Measurements from ENCODE around the gene NSUN5. TPM values are rescaled to one million over a fixed set of nuclear protein-coding genes. Genes with fewer than 3 reads are reported as not detected.
"Not testable (repeated sequence)": the region's sequence is repeated elsewhere in the genome, so short reads cannot be mapped to it uniquely, and the experiment has no call there.

Gene NSUN5
- total RNA-seq, 1 donor from 2014 or later = 39.8 TPM

DNA sequence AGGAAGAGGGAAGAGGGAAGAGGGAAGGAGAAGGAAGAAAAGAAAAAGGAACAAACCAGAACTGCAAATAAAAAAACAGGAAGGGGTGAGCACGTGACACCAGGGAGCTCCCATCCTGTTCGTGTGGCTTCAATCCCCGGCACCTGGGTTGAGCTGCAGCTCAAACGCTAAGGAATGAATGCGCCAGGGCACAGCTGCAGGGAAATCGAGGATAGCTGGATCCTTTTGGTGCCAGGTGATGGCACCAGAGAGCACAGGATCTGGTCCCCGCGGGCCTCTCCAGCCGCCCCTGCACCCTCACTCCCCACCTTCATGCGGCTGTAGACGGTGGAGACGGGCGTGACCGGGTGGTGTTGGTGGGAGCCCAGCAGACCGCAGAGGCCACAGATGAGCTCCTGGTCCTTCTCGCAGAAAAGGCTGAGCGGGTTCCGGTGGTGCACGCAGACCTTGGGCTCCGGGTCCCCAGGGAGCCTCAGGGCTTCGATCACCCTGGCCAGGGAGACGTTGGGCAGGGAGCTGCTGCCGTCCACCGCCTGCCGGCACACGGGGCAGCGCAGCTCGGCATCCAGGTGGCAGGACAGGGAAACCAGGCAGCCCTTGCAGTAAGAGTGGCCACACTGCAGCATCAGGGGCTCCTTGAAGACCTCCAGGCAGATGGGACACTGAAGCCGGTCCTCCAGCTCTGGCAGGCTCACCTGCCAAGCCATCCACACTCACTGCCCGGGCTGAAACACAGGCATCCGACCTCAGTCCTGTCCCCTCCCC, 15.6 kb upstream of the NSUN5 start:
- peak; percentile 61 for TF ChIP-seq CTCF (conservative IDR thresholded peaks at IDR 0.05; ENCODE audit: low read depth, low read length)
- not testable (repeated sequence) for DNase-seq (ENCODE audit: low read depth)
- H3K4me3 ChIP-seq (ENCODE audit: low read depth, low read length) = peak overlapping the region; percentile 4

DNA sequence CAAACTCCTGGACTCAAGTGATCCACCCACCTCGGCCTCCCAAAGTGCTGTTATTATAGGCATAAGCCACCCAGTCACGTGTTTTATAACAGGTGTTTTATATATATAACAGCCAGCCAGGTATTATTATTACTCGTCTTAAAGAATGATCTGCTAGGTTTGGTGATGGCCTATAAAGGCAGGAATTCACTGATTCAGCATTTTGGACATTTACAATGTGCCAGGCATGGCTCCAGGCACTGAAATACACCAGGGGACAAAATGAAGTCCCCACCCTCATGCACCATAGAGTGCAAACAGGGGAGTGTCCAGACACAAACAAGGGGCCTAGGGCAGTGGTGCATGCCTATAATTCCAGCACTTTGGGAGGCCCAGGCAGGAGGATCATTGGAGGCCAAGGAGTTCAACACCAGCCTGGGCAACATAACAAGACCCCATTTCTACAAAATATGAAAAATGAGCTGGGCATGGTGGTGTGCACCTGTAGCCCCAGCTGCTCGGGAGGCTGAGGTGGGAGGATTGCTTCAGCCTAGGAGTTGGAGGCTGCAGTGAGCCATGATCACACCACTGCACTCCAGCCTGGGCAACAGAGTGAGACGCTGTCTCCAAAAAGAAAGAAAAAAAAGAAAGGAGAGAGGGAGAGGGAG, 14.9 kb upstream of the NSUN5 start:
- not testable (repeated sequence) for H3K4me3 ChIP-seq (ENCODE audit: low read depth, low read length); DNase-seq (ENCODE audit: low read depth)

GRCh38 chr7:73320009-73320408, 11.4 kb upstream of the NSUN5 start:
- H3K4me3 ChIP-seq (ENCODE audit: low read depth, low read length); DNase-seq (ENCODE audit: low read depth): not testable (repeated sequence)

DNA sequence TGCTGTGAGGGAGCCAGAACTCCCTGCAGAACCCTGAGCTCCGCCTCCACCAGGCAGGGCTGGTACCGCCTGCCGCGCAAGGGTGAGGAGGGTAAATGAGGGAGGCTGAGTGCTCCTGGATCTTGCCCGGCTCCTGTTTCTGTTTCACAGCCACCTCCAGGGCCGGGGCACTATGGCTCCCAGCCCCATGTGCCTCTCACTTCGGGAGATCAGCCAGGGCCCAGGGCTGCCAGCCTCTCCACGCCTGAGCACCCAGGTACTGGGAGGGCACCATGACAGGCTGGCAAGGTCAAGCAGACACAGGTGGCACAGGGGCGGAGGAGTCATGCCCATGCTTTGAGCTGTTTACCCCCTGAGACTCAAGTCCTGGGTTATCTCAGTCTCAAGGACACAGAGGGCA, 10.9 kb upstream of the NSUN5 start:
- DNase-seq (ENCODE audit: low read depth); H3K4me3 ChIP-seq (ENCODE audit: low read depth, low read length): not testable (repeated sequence)

GRCh38 chr7:73318656-73319204, 10.1 kb upstream of the NSUN5 start:
- DNase-seq (ENCODE audit: low read depth); H3K4me3 ChIP-seq (ENCODE audit: low read depth, low read length): not testable (repeated sequence)

DNA sequence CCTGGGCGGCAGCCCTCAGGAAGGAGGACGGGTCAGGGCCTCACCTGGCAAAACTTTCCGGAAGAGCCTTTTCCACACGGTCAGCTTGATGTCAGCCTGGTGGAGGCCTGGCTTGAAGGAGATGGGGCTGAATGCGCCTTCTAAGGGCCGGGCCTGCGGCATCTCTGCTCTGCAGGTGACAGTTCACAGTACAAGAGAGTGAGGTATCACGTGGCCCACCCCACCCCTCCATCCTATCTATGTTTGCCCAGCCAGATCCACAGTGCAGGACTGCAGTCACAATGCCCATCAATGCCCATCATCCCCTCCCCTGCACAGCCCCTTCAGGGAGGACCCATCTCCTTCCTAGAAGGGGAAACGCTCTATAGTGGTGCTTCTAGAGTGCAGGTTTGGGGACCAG, 7.9 kb upstream of the NSUN5 start:
- no peak overlapping the region for H3K4me3 ChIP-seq (ENCODE audit: low read depth, low read length)
- no peak for TF ChIP-seq CTCF (conservative IDR thresholded peaks at IDR 0.05; ENCODE audit: low read depth, low read length)
- DNase-seq (ENCODE audit: low read depth) = no peak

GRCh38 chr7:73314271-73314670, 5.6 kb upstream of the NSUN5 start:
- TF ChIP-seq CTCF (conservative IDR thresholded peaks at IDR 0.05; ENCODE audit: low read depth, low read length) = no peak
- H3K4me3 ChIP-seq (ENCODE audit: low read depth, low read length) = no peak overlapping the region
- DNase-seq (ENCODE audit: low read depth) = no peak

- H3K4me3 ChIP-seq (ENCODE audit: low read depth, low read length) = no peak overlapping the region
- DNase-seq (ENCODE audit: low read depth) = no peak
- TF ChIP-seq CTCF (conservative IDR thresholded peaks at IDR 0.05; ENCODE audit: low read depth, low read length) = no peak
These were observed 4.9 kb upstream of the NSUN5 start for GRCh38 chr7:73313521-73313906.

DNA sequence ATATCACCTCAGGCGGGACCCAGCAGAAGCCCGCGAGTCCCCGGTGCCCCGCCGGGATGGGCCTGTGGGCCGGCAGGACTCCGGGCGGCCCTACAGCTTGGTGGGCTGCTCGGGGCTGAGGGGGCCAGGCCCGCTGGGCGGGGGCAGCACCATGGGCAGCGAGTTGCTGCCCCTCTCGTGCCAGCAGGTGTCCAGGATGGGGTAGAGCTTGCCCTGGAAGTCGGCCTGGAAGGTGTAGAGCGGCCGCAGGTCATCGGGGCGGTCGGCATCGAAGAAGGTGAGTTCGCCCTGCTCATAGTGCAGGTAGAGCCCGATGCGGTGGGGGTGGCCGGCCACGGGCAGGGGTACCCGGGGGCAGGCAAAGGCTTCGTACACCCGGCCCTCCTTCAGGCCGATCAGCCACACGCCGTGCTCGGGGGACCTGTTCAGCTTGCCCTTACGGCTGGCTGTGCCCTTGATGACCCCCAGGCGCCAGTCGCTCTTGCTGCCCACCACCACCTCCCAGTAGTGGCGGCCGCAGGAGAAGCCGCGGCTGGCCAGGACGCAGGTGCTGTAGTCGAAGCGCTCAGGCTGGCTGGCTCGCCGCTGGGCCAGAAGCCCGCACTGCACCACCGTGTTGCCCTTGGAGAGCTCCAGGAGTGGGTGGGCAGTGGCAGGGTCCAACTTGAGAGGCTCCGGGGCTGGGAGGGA, 4.3 kb upstream of the NSUN5 start:
- TF ChIP-seq CTCF (conservative IDR thresholded peaks at IDR 0.05; ENCODE audit: low read depth, low read length) = no peak
- H3K4me3 ChIP-seq (ENCODE audit: low read depth, low read length) = no peak overlapping the region
- no peak for DNase-seq (ENCODE audit: low read depth)

DNA sequence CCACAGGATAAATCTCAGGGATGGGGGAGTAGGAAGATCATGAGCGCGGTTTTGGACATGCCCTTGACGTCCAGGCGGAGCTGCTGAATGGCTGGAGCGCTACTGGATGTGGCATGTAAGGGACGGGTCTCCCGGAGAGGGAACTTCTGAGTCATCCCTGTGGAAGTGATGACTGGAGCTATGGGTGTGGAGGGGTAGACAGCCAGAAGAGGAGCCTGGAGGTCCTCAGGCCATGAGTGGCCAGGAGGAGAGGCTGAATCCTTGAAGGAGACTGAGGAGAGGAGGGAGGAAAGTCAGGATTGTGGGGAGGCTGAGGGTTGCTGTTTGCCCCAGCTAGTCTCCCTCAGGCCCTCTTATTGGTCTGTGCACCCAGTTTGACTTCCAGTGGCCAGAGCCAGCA, 2.8 kb upstream of the NSUN5 start:
- not testable (repeated sequence) for H3K4me3 ChIP-seq (ENCODE audit: low read depth, low read length); DNase-seq (ENCODE audit: low read depth)

Measured in epithelial cell of proximal tubule (primary cell).